Anterior cingulate cortex (tissue), 58 donors: ENCODE results near the gene ZNF536.
"Not testable (repeated sequence)": the region's sequence is repeated elsewhere in the genome, so short reads cannot be mapped to it uniquely, and the experiment has no call there.

Experiments
- DNase-seq, 58 donors: peaks; one replicate each; lab custom pipeline; 2025; lab: John Stamatoyannopoulos, UW

The ZNF536 gene

GRCh38 chr19:30340771-30341561 is 31.2 kb upstream of the ZNF536 start:
- peak in 1 of 58 donors; percentile 10 for DNase-seq

- no peak for DNase-seq
Observed at GRCh38 chr19:30341611-30342201, 30.5 kb upstream of the ZNF536 start.

GRCh38 chr19:30342901-30343300 is 29.3 kb upstream of the ZNF536 start:
- DNase-seq, result no peak

- peak in 11 of 58 donors; percentile 18 to 71 (median 36) for DNase-seq
Observed at GRCh38 chr19:30344446-30345425, 27.4 kb upstream of the ZNF536 start.

- DNase-seq, result no peak
Observed at GRCh38 chr19:30345686-30346085, 26.5 kb upstream of the ZNF536 start.

- DNase-seq, result not testable (repeated sequence)
Observed at GRCh38 chr19:30346468-30346867, 25.7 kb upstream of the ZNF536 start.

- DNase-seq, result no peak
Observed at GRCh38 chr19:30349131-30349730, 23.0 kb upstream of the ZNF536 start.

GRCh38 chr19:30350692-30351663 is 21.2 kb upstream of the ZNF536 start:
- DNase-seq, result no peak

GRCh38 chr19:30351774-30352173 is 20.4 kb upstream of the ZNF536 start:
- DNase-seq, result no peak

- DNase-seq, result no peak
Observed at GRCh38 chr19:30353394-30353945, 18.7 kb upstream of the ZNF536 start.

GRCh38 chr19:30355586-30355985 is 16.6 kb upstream of the ZNF536 start:
- DNase-seq, result no peak

GRCh38 chr19:30356951-30357579 is 15.1 kb upstream of the ZNF536 start:
- DNase-seq, result no peak

GRCh38 chr19:30357580-30357954 is 14.6 kb upstream of the ZNF536 start:
- no peak for DNase-seq

GRCh38 chr19:30358319-30358718 is 13.9 kb upstream of the ZNF536 start:
- DNase-seq, result no peak

GRCh38 chr19:30358821-30359580 is 13.2 kb upstream of the ZNF536 start:
- DNase-seq, result no peak

GRCh38 chr19:30359936-30360335 is 12.2 kb upstream of the ZNF536 start:
- no peak for DNase-seq

- peak in 3 of 58 donors; percentile 14 to 44 (median 16) for DNase-seq
Observed at GRCh38 chr19:30360376-30361106, 11.6 kb upstream of the ZNF536 start.
